Measurements from ENCODE around the gene TPMT.
A peak's percentile ranks its signal among the peaks of the same experiment; 100 is the strongest.
"Not testable (repeated sequence)": the region's sequence is repeated elsewhere in the genome, so short reads cannot be mapped to it uniquely, and the experiment has no call there.

Gene TPMT

DNA sequence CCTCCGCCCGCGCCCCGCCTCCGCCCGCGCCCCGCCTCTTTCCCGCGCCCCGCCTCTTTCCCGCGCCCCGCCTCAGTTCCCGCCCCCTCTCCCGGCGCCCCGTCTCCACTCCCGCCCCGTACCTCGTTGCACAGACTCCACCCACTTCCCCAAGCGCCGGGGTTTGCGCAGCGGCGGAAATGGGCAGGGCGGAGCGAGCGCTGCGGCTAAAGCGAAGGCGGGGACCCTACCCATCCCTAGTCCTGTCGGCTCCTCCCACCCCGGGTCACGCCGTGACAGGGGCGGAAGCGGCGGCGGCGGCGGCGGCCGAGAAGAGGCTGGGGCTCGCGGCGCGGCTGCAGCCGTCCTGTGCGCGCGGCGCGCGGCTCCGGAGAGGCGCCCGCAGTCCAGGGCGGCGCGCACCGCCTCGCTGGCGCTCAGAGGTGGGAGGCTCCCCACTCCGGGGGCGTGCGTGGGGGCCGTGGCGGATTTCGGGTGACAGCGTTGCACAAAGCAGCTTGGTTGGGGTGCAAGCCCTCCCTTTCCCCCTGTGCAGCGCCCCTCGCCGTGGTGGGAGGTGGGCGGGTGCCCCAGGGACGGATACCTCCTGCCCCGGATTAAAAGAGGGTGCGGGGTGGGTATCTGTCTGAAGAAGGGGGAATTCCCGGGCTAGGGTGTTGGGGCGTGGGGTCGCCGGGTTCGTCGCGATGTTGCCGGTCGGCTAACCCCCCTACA, 430 bp upstream of the TPMT start, which contains the start of gene KDM1B:
Gene KDM1B (plus strand): TSS at position 273 of the 714 bp plus-strand sequence. CDS start 4,474 bp downstream, outside the sequence.
- peak; percentile 99 for DNase-seq

DNA sequence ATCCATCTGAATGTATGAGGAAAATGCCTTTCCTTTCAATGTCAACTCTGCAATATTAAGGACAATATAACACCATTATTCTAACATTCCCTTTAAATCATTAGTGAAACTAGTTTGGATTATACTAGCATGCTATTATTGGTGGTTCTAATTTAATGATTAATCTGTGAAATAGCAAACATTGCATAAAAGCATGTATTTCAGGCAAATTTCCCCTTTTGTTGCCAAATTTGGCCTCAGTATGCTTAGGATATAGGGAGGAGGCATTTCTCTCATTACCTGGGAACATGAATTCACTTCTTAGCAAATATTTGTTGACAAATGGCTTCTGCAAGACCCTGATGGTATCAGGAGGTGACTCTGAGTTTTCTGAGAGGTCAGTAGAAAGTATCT, 1.6 kb downstream of the TPMT start:
- no peak for DNase-seq

DNA sequence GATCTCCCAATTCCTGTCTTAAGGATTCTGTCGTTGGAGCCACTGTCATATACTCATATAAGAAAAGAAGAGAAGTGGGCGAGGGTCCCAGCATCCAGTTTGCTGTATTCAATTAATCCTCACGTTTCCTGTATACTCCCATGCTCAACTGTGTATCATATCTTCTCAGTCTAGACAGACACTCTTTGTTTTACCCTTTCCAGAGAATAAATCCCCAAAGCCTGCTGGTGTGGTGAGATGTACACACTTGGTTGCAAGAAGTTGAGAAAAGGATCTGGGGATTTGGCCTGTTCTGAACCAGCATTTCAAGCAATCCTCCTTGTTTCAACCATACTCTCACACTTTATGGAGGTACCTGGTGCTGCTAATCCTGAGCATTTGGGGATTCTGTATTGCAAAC, 3.1 kb downstream of the TPMT start:
- no peak for DNase-seq

DNA sequence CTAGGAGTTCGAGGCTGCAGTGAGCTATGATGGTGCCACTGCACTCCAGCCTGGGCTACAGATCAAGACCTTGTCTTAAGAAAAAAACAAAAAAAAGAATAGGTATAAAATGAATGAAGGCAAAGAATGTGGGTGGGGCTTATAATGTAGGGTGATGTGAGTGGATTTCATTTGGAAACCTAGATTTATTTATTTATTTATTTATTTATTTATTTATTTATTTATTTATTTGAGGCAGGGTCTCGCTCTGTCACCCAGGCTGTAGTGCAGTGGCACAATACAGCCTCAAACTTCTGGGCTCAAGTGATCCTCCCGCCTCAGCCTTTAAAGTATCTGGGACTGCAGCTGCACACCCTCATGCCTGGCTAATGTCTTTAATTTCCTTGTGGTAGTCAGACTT, 3.5 kb downstream of the TPMT start:
- not testable (repeated sequence) for DNase-seq

DNA sequence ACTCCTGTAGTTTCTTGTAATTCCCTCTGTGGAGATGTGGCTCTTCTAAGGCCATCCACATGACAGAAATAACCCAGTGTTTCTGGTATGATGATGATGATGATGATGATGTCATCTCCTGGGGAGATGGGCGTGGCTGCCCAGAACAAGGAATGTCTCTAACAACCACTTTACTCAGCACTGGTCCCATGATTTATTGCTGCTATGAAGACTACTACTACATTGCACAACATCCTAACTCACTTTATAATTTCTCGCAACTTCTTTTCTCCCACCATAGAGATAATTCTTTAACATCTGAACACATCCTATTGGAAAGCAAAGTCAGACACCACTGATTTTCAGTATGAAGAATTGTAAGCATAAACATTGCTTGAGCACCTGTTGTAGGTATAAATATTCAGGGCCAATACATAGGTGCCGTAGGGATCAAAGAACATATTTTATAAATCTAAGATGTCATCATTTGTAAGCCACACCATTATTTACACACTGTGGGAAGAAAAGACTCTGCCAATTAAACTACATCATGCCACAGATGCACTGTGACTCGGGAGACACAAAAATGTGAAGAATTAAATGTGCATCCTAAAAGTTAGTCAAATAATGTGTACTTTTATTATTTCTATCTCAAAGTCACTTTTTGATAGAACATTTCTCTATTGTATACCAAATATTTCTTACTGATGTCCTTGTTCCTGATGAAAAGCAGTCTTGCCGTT, 6.4 kb downstream of the TPMT start:
- DNase-seq, result no peak

DNA sequence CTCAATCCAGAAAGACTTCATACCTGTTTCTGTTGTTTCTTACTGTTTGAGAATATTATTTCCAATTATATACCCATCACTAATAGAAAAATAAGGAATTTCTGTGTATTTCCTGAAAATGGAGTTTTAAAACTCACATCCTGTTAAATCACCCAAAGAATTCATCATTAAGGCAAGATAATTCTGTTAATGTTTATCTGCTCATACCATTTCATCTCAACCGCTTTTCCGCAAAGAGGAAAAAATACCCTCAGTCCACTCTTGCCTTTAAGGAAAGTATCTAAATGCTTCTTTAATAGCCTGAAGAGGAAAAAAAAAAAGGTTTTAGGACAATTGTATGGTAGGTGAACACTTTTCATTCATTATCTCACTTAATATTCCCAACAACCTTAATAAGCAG, 7.3 kb downstream of the TPMT start:
- no peak for DNase-seq

DNA sequence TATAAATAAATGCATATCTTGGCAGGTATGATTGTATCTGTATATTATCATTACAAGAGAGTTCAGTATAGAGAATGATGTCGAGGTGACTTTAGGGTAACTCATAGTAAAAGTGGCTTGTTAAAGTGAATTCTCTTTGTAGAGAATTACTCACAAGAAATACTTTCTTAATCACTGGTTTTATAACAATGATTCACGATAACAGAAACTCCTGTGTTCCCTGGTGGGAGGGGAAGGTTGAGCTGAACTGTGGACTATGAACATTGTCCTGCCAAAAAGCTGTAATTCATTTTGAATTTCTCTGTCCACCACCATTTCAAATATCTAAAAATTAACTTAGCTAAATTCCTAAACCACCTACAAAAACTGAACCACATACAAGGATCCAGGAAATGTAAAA, 7.7 kb downstream of the TPMT start:
- DNase-seq, result no peak

DNA sequence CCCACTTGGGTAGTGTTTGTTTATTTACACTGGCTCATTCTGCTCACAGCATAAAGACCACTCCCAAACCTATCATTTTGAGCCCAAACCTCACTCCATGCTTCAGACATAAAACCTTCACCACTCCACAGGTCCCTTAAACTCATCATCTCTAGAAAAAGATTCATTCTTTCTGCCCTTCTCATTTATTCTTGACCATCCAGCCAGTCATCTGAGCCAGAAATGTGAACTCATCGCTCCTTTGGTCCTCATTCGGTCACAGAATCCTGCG, 12.4 kb downstream of the TPMT start:
- no peak for DNase-seq

DNA sequence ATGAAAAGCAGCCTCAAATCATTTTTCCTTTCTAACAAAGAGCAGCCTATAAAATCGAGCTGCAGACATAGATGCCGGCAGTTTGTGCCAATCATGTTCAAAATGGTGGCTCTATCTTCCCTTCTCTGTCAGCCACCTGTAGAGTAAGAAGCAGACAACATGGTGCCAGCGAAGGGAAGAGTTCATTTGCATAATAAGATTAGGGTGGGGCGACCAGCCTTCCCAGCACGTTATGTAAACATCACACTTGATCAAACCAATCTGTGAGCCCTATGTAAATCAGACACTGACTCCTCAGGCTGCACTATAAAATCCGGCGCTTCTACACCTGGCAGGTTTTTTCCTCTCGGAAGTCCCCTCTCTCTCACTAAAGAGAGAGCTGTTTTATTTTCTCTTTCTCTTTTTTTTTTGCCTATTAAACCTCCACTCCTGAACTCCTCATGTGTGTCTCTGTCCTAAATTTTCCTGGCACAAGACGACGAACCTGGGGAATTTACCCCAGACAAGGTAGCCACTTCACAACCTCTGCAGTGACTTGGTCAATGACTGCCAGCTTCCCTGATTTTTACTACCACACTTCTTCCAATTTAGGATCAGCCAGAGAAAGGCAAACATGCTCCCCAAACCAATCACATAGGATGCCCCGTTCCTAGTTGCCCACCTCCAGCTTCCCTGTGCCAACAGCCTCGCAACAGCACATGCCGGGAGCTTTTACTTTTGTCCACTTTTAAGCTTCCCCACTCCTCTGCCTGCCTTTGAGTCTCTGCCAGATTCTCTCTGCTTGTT, 12.9 kb downstream of the TPMT start:
- DNase-seq, result no peak

DNA sequence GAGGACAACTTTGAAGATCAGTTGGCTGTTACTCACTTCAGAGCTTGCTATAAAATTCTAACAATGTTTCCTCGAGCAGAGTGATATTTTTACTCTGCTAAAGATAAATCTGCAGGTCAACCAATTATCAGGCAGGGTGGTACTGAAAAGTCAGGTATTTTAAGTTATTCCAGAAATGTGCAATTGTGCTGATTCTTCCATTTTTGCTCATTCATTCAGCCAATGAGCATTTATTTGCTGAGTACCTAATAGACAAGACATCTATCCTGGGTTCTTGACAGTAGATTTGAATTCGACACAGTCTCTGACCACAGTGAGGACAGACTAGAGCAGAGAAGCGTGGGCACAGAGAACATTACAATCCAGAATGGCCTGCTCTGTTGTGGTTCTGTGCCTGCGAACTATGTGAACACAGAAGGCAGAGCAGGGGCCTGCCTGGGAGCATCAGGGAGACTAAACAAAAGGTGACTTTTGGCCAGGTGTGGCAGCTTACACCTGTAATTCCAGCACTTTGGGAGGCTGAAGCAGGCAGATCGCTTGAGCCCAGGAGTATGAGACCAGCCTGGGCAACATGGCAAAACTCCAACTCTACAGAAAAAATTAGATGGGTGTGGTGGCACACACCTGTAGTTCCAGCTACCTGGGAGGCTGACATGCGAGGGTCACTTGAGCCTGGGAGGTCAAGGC, 14.8 kb downstream of the TPMT start:
- DNase-seq, result no peak

DNA sequence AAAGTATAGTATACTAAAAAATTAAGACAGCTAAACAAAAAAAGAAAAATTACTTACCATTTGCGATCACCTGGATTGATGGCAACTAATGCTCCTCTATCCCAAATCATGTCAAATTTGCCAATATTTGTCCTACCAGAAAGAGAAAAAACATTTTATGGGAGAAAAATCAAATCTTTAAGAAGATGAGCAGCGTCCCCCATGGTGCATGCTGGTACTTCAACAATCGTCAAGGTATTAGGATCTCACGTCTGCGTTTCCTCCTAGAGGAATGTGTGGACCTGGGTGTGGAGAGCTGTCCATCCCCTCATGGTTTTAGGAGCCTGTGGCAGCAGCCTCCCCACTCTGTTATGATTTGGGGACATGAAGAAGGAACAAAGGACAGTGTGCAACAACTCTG, 16.0 kb downstream of the TPMT start:
- no peak for DNase-seq

DNA sequence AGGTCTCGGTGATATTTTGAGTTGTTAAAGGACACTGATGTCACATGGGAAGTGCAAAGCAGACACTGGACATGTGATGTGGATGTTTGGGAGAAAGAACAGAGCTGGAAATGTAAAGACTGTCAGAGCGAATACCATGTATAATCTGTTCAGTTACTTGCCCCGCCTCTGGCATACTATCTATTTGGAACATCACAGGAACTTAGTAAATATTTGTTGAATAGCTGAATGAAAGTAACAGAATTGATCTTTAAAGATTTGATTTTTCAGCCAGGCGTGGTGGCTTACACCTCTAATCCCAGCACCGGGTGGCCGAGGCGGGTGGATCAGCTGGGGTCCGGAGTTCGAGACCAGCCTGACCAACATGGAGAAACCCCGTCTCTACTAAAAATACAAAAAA, 18.6 kb downstream of the TPMT start:
- no peak for DNase-seq

DNA sequence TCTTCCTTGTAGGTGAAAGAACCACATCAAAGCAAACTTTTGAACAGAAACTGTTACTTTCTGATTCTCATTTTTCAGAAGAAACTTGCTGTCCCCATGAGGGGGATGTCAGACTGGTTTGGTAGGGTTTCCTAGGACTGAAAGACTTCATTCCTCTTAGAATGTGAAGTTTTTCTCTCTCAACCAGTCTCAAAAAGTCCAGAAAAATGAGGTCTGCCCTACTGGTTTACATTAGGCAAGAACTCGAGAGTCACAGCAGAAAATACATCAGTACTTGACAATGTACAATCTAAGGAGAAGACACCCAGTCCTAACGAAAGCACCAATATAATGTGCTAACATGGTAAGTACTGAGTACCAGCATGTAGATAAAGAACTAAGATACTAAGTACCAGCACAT, 19.7 kb downstream of the TPMT start:
- no peak for DNase-seq

DNA sequence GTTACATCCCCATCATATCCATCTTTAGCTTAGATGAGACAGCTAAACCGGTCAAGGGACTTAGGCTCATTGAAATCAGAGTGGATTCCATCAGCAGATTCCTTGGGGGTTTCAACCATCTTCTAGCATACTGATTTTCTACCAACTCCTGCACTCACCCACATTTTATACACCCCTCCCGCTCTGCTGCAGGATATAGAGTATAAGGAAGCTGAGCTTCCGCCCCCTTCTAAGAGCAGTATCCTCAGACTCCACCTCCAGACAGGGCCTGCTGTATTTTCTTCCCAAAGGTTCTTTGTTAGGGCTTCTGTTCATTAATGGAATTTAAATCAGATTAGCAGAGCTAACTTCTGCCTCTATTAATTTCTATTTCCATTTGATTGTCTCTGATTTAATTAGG, 22.5 kb downstream of the TPMT start:
- DNase-seq, result no peak

DNA sequence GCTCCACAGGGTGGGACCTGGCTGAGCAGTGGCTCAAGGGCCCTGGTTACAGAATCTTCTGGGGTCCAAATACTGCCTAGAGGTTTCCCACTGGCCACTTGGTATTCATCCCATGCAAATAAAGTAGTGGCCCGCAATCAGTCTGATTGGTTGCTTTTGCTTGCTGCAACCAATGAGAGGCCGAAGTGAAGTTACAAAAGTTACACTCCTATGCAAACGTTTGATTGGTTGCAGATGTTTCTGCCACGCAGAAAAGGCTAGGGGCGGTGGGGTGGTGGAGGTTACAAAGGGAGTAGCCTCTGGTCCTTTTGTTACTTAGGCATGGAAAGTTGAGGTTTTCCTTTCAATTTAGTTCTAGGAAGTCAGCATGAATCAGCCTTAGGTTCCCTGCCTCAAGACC, 28.8 kb downstream of the TPMT start:
- no peak for DNase-seq

DNA sequence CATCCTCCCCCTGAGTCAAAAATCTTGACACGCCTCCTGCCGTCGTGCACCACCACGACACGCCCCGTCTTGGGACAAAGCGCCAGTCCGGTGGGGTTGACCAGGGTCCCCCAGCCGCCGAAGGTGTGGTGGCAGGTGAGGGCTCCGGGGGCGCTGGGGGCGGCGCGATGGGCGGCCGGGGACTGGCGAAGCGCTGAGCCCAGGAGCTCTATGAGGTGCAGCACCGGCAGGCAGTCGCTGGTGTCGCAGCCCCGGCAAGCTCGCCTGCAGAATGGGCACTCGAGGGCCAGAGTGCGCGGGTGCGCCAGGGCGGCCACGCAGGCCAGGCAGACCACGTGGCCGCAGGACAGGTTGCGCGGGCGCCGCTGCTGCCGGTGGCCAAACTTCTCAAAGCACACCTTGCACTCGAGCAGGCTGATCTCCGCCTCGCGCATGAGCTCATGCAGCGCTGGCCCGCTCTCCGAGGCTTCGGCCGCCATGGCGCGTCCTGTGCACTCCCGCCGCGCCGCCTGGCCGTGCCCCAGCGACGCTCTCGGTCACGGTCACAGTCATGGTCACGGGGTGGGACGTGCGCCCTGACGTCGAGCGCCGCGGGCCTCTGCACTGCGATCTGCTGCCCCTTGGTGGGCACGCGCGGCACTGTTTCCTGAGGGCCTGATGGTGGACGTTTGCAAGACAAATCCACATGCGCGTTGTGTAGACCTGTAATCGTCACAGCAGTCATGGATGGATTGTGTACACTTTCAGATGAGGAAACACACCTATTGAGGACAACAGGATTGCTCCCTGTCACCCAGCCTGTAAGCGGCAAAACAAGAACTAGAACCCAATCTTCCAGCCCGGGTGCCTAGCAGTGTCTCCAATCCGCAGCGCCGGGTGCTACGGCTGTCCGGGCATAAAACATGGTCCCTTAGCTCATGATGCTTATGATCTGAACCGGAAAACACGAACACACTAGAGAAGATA, 32.5 kb downstream of the TPMT start, which contains the start of gene NHLRC1:
Gene NHLRC1 (minus strand): TSS at position 550 of the 966 bp plus-strand sequence. CDS start 71 bp downstream, at position 479.
- DNase-seq, result peak; percentile 77

DNA sequence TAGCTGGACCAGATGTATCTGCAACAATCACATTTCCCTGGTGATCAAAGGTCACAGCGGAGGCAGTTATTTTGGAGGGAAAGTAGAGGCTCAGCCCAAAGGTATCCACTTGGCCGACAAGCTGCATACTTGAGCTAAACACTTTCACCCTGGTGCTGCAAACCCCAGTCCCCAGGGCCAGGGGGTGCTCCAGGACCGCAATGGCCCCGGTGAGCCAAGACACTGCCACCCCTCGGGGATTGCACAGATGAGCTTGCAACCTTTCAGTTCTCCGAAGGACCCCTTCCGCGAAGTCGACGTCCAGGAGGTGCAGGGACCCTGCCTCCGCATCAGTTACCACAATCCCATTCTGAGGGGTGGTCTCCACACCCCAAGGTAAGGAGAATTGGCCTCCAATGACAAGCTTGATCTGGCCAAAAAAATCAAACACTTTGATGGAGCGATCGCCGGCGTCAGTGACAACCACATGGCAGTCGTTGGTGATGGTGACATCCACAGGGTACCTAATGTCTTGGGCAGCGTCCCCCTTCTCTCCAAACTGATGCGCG, 33.2 kb downstream of the TPMT start:
- no peak for DNase-seq

DNA sequence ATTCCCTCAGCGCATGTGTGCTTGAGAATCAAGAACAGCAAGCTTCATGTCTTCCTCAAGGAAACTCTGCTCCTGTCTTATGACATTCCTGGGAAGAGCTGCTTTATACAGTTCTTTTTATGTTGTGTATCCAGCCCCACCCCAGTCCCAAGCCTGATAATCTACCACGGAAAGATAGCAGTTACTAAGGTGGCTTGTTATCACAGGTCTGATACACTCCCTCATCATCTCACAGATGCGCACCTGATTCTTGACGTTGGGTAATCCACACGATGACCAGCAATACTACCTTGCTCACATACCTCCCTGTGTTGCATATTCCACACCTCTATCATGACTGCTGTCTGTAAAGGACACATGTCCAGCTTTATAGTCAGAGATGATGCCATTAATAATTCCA, 35.6 kb downstream of the TPMT start:
- no peak for DNase-seq

DNA sequence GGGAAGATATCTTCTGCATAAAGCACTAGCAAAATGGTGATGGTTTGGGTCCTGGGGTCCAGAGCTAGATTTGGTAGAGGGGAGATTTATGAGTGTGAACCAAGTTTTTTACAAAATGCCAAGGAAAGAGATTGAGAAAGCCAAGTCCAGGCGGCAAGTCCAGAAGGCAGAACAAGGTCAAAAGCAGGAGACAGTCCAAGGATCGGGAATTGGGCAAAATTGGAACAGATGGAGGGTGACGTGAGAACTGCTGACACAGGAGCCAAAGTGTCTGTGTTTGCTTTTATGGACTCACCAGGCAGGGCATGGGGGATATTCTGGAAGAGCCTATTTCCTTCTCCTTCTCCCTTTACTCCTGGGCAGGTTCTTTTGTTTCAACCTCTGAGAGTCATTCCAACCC, 36.5 kb downstream of the TPMT start:
- DNase-seq, result no peak

DNA sequence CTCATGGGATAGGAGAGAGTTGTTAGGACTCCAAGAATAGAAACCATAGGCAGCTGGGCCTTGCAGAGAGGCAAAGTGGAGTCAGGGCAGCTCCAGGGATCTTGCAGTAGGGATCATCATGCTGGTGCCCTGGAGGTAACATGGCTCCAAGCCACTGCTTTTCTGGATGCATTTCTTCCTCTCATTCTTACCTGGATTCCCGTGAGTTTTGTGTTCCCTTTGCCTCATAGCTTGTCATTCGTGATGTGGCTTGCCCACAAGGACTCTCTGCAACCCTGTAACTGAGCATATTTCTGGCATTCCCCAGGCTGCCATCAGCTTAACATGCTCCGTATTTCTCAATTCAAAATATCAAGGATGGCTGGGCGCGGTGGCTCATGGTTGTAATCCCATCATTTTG, 37.7 kb downstream of the TPMT start:
- no peak for DNase-seq

DNA sequence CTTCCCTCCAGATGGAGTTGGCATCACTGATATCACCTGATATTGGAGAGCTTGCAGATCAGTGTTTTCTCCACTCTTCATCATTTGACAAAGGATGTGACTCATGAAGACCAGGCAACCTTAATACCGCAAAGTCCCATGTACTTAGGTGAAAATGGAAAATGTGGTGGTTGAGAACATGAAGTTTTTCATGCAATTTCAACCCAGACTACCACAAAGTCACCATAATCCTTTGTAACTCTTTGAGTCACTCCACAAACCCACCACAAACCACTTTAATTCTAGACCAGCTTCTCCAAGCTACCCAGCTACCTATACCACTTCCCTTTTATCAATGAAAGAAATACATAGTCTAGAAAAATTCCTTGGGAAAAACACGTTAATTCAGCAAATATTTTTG, 39.5 kb downstream of the TPMT start:
- DNase-seq, result no peak

DNA sequence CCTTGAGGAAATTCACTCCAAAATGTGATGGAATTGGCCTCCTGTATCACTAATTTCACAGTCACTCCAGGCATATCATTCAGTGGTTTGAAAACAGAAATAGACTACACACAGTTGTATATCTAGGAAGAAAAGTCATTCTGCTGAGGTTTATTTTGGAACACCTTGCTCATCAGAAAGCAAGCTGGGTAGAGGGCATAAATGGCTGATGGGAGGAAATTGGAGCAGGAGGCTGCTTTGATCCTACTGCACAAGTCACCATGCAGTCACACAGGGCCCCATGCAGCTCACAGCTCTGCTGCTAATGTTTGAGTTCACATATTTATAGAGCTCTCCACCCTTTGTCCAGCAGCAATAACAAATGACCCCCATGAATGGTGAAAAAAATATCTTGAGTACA, 44.7 kb downstream of the TPMT start:
- no peak for DNase-seq

All from activated naive CD4-positive, alpha-beta T cell treated with Interleukin-2 at 50 U/mL for 16 hours (primary cell).